HG02840 (cell line): Measurements from ENCODE around the gene CYP27B1.

ENCODE experiments used
- ATAC-seq: cut with Tn5 transposase; IDR thresholded peaks from one replicate; pipeline ENCODE4 v1.9.1; 2021; ENCODE audit warnings: mild to moderate bottlenecking, moderate library complexity, moderate number of reproducible peaks; ENCODE audit not compliant: unreplicated experiment, low FRiP score

The CYP27B1 gene

DNA sequence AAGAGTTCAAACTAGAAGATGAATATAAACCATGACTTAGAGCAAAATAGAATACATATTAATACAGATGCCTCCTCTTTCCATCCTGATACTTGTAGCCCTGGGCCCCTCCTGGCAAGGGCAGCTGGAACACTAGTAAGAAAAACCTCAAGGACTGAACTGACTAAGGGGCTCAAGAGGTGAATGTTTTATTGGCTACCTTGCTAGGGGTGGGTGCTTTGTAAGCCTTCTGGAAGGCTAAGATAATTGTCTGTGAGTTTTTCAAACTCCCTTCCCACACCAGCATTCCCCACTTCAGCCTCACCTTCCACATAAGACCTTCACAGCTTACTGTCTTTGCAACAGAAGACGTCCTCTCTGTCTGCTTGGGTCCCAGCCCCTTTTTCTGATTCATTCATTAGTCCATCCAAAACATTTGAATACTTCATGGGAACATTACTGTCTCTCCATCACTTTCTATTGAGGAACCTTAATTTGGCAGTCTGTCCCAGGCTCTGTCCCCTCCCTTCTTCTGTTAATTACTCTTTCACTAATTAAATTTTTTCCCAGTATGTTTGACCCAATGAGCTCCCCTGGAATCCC lies 13.0 kb downstream of the CYP27B1 start:
- ATAC-seq = no peak

DNA sequence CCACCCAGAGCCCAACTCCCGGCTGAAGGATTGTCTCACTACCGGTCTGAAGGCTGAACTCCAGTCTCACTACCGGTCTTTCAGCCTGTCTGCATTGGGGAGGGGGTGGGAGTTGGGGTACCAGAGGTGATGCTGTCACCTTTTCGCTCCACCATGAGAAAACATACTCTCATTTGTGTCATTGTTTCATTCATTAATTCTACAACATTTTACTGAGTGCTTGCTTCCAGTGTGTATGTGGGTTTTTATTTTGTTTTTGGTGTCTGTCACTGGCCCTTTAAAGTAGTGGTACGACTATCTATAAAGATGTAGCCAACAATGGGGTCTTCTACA lies 14.2 kb downstream of the CYP27B1 start:
- no peak for ATAC-seq

DNA sequence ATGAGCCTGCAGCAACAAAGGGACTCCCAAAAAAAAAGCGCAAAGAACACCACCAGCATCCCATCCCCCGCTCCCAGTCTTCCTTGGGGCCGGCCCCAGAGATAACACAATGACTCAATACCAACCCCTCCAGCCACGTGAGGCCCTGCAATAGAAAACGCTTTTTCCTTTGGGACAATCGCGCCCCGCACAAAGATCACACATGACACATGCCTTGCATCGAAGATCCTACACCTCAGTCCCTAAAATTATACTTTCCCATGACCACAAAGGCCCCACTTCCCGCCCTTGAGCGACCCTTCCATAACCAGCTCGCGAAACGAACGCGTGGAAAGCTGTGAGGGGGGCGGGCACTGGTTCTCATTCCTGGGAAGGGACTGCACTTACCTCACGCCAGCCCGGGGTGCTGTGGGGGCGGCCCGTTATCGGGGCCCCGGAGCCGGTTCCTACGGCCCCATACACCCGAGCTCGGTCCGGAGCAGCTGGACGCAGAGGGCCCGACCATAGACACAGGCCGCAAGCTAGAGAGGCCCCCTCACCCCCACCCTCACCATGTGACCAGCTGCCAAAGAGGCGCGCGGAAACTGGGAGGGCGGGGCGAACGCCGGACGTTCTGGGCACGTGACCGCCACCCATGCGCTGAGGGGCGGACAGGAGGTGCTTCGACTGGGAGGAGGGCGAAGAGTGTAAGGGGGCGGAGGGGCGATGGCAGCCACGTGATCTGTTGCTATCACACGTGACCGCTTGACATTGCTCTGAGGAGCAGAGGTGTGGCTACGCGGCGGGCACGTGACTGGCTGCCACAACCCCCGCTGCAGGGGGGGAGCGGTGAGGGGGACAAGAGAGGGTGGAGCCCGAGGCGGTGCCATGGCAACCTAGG lies 14.8 kb downstream of the CYP27B1 start, which contains the start of gene CDK4:
Gene CDK4, minus strand, starts transcription at position 523 of the 880 bp plus-strand sequence. CDS start 593 bp downstream, outside the sequence.
- peak; percentile 70 for ATAC-seq

DNA sequence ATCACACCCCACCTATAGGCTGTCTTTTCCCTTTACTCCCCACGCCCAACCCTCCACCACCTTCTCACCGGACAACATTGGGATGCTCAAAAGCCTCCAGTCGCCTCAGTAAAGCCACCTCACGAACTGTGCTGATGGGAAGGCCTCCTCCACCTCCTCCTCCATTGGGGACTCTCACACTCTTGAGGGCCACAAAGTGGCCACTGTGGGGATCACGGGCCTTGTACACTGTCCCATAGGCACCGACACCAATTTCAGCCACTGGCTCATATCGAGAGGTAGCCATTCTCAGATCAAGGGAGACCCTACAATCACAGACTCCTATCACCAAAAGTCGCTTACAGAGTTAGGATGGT lies 15.5 kb downstream of the CYP27B1 start:
- no peak for ATAC-seq

DNA sequence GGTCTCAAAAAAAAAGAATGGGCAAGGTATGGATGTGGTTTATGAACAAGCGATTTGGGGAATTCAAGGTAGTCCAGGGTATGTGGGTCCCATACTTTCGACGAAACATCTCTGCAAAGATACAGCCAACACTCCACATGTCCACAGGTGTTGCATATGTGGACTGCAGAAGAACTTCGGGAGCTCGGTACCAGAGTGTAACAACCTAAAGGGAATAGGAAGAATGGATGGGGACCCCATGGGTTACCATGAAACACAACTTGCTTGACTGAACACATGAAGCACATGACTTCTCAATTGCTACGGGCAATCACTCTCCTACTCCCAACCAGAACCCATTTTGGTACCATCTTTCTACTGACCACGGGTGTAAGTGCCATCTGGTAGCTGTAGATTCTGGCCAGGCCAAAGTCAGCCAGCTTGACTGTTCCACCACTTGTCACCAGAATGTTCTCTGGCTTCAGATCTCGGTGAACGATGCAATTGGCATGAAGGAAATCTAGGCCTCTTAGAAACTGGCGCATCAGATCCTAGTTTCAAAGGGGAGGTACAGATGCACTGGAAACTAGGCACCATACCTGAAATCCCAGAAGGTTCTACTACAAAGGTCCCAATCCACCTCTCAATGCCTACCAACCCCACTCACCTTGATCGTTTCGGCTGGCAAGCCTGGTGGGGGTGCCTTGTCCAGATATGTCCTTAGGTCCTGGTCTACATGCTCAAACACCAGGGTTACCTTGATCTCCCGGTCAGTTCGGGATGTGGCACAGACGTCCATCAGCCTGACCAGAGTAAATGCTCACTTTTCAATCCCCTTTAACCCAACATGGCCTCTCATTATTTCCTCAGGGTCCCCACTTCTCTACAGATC lies 16.1 kb downstream of the CYP27B1 start:
- ATAC-seq = no peak

DNA sequence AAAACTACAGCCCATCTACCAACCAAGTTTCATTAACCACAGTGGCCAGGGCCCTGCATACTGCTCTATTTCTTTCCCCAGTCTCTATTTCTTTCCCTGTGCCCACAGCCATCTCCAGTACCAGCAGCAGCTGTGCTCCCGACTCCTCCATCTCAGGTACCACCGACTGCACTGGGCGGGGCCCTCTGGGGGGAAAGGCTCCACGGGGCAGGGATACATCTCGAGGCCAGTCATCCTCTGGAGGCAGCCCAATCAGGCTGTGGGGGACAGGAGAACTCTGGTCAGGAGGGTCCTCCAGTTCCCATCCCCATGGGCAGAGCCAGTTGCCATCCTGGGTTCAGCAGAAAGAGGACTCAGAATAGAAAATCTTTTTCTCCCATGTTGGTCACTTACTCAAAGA lies 17.8 kb downstream of the CYP27B1 start:
- no peak for ATAC-seq

DNA sequence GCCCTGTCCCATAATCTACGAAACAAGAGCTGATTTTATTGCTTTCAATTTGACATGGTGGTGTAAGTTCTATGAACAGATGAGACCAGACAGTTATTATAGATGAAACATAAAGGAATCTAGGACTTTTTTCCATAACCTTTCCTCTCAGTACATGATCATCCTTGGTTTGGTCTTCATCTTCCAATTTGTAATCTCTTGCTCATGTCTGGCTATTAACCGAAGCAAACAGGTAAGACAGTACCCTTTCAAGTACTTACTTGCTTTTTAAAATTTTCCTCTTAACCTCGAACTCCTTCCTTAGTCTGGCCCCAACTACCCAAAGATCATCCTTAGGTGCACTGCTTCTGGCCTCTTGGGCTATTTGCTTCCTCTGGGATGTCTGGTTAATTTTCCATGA lies 20.9 kb downstream of the CYP27B1 start:
- ATAC-seq = no peak

DNA sequence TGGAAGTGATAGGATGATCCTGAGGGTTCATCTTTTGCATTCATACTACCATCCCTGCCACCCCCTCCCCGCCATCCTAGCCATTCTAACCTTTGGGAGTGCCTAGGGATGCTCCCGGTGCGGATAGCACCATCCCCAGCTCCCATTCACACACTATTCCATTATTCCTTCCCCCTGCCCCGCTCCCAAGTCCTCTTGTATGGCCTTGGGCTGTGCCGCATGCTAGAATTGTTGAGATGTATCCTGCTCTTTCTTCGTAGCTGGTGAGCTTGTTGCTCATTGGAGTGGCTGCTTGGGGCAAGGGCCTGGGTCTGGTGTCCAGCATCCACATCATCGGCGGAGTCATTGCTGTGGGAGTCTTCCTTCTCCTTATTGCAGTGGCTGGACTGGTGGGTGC lies 21.4 kb downstream of the CYP27B1 start:
- no peak for ATAC-seq

DNA sequence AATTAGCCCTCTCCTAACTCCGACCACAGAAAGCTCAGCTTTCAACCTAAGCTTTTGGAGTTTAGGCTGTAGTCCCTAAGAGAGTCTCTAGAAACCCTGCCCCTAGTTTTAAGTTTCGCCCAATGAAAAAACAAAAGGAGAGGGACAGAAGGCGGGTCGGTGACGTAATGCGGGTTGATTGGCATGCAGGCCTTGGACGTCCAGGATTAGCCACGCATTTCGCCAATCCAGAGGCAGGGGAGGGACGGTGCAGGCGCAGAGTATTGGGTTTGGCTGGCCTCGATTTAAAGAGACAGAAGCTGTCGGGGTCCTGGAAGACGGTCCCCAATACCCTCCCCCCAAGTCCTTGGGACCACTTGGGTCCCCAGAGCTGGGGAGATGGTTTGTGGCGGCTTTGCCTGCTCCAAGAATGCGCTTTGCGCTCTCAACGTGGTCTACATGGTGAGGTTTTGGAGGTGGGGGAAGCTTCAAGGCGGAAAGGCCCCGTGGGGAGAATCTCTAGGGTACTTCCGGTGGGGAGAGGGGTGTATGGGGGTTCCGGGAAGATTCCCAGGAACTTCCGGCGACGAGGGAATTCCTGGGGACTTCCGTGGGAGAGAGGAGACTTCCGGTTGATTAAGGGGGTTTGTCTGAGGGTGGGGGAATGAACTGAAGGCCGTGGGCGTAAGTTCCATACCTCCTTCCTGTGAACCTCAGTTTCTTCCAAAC lies 21.9 kb downstream of the CYP27B1 start, which contains the start of gene TSPAN31:
Gene TSPAN31, plus strand, starts transcription at position 263 of the 708 bp plus-strand sequence. Its CDS starts 116 bp downstream, at position 379.
- peak; percentile 85 for ATAC-seq

DNA sequence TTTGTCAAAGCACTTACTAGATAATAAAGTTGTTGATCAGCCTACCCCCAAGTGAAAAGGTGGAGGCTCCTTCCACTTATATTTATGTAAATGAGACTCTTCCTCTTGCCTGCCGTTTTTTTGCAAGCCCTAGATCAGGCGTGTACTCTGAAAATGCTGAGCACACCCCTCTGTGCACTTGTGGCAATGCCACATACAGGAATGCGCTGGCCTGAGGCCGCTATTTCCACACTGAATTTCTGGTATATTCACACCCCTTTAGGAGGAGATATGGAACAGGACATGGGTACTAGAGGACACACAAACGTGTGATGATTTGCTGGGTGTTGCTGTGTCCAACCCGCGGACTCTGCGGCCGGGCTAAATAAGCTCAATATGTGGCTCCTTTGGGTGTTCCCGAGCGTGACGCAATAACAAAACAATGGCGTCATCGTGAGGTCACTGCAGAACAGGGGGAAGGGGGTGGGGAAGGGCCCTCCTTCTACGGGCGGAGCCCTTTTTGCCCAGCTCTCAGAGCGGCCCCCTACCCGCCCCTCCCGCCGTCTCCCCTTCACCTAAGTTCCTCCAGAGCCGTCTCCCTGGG lies 22.6 kb downstream of the CYP27B1 start:
- peak; percentile 33 for ATAC-seq

DNA sequence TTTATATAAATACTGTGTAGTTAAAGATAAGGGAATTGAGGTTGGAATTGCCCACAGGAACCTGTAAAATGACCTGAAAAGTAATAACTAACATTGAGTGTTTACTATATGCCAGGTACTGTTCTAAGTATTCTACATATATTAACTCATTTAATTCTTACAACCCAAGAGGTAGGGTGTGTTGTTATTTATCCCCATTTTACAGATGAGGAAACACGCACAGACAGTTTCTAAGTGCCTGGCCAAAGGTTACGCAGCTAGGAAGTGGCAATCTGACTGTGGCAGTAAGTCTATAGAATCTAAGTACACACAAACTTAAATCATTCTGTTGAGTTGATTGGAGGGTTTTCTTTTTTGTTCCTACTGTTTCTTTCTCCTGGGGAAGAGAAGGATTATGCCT lies 23.1 kb downstream of the CYP27B1 start:
- ATAC-seq = no peak

DNA sequence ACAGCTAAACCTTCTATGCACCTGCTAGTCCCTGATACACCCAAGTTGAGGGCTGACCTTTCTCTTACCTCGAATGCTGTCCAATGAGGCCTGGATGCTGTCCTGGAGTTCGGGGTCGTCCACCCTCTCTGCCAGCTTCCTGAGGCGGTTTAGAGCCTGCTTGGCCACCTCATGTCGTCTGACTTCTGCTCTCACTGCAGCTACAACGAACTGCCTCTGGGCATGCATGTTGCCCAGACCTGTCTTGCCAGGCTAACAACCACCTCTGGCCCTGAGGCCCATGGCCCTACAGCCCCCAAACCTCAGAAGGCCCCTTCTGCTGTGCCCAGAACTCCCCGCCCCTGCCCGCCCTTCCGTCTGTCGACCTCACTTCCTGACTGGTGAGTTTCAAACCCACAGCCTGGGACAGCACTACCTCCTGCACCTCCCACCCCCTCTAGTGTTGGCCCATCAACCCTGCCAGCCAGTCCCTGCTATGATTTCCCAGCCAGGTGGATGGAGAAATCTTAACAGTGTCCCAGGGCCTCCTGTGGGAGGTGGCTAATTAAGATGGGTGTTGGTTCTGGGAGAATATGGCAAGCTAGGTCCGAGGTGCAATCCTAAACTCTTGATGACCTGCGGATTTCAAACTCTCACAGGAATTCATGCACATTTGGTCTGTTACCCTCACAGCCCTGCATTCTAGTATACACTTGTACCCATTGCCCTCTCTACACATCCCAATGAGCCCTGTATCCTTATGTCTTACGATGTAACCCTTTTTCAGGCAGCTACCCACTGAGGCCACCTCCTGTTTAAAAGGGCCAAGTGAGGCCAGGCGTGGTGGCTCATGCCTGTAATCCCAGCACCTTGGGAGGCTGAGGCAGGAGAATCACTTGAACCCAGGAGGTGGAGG lies 24.8 kb downstream of the CYP27B1 start:
- peak; percentile 42 for ATAC-seq

DNA sequence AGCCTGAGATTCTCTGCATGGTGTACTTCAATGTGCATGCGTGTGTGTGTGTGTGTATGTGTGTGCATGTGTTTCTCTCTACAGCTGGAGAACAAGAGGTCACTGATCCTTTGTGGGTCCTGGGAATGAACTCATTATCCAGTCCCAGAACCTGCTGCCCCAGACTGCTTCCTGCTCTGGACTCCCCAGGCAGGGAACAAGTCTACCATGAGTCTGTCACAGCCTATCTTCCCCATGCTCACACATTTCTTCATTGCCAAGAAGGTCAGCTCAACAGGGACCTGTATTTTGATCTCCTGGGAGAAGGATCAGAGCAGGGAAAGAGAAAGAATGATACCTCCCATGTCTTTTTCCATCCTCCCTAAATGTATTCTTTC lies 25.5 kb downstream of the CYP27B1 start:
- no peak for ATAC-seq

DNA sequence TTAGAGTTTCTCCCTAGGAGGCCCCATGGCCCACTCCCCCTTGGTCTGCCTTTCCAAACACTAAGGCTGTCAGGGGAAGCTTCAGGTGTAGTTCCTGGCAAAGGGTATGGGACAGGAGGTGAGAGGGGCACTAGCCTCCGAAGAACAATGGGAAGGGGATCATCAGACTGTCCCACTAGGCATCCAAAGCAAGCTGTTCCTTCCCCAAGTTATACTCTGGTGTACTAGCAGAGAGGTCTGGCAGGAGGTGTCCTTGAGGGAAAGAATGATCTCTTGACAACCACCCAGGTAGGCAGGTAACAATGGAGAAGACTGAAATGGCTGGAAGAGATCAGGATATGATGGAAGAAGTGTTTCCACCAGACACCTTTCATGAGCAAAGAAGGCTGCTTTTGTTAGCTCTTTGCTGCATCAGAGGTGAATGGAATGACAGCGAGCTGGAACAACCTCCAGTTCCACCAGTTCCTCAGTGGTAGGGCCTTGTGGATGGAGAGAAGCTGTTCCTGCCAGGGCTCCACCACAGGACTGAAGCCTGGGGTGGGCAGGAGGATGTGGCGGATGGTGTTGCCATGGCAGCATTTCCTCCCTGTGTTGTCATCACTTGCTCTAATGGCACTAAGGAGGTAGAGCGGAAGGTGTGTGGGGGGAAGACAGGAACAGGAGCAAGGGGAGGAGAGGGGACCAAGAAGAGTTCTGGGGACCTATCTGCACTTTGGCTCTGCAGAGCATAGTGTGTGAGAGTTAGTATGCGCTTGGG lies 26.0 kb downstream of the CYP27B1 start:
- peak; percentile 38 for ATAC-seq

DNA sequence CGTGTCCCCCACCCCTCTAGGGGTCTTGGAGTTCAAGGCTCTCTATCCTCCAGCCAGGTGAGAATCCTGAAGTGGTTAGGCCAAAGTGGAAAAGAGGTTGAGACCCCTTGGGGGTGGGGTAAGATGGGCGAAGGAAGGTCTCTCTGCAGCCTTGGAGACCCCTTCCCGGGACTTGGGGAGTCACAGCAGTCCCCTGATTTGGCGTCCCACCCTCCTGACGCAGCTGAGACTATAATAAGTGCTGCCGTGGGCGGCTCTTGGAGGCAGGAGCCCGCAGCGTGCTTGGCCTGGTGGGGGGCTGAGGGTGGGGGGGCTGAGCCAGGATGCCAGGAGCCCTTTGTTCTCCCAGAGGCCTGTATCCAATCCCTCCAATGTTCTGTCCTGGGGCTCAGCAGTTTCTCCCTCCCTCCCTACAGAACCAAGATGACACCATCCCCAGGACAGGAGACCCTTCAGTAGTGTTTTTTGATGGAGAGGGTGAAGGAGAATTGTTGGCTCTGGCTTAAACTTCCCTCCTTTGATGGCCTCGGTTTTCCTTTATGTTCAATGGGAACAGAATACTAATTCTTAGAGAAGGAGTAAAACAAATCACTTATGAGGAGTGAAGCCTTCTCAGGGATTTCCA lies 26.9 kb downstream of the CYP27B1 start:
- ATAC-seq = no peak

DNA sequence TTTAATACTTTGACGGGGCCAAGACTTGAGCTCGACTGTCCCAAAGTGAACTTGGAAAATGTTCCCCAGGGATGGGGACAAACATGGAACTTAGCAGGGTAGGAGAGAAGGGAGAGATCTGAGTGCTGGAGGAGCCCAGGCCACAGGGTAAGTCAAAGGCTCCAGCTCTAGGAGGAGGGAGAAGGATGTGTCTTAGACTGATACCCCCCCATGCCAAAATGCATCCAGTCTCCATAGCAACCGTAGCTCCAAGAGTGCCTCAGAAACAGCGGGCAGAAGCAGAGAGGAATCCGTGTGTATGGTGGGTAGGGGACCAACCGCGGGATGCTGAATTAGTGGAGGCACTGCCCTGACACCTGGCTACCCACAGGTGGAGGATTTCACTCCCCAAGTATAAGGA lies 27.5 kb downstream of the CYP27B1 start:
- ATAC-seq = no peak

DNA sequence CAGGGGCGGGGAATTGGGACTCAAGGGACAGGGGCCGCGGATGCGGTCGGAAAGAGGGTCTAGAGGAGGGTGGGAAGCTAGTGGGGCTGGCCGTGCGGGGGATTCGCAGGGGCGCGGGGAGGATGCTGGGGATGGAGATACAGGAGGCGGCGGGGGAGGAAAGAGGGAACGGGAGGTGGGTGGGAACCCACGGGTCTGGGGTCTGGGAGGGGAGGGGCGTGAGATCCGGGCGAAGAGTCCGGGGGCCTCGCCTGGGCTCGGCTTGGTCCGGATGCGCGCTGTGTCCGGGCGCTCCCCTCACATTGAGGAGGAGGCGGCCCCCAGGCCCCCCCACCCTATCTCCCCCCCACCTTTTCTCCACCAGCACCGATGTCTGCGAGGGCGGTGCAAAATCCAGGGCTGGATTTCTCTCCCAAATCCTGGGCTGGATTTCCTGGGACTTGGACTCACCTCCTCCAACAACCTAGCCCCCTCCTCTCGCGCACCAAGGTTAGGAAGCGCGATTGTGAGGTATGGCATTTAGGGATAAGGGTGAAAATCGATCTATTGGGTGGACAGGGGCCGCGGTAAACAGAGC lies 28.1 kb downstream of the CYP27B1 start, which contains the start of gene AGAP2:
Gene AGAP2, minus strand, starts transcription at position 82 of the 577 bp plus-strand sequence. CDS start 496 bp downstream, outside the sequence.
- no peak for ATAC-seq
